GM23338 (cell line): ENCODE data around the gene TSBP1. TPM values are rescaled to one million over a fixed set of nuclear protein-coding genes. Genes with fewer than 3 reads are reported as not detected.

Experiments
- ATAC-seq: fragments of 200-7000 bp; cut with Tn5 transposase; 3 replicates; pipeline ENCODE4 v1.9.1; 2020
- DNase-seq: peaks from one replicate; pipeline ENCODE4 v3.0.0-alpha.2; 2015; ENCODE audit warnings: low spot score
- H2AFZ ChIP-seq: fragments of 200-600 bp; sonication (generic); 2 replicates; pipeline ENCODE4 v1.8.0; 2016; ENCODE audit warnings: antibody characterized with exemption, mild to moderate bottlenecking, moderate library complexity
- H3F3A ChIP-seq: fragments of 200-600 bp; sonication (generic); replicated peaks from 2 replicates; pipeline ENCODE4 v1.8.0; 2017; ENCODE audit warnings: antibody characterized with exemption, mixed run types, low read depth
- H3K27ac ChIP-seq: fragments of 200-600 bp; sonication (generic); 2 replicates; pipeline ENCODE4 v1.6.1; 2016; ENCODE audit warnings: low read depth
- H3K27me3 ChIP-seq: fragments of 200-600 bp; sonication (generic); 2 replicates; pipeline ENCODE4 v1.8.0; 2016; ENCODE audit warnings: mild to moderate bottlenecking, mixed run types, moderate library complexity; ENCODE audit not compliant: insufficient read depth
- H3K36me3 ChIP-seq: fragments of 200-600 bp; sonication (generic); 2 replicates; pipeline ENCODE4 v1.8.0; 2016; ENCODE audit warnings: mild to moderate bottlenecking; ENCODE audit not compliant: insufficient read depth
- H3K4me1 ChIP-seq: fragments of 200-600 bp; sonication (generic); 2 replicates; pipeline ENCODE4 v1.8.0; 2016; ENCODE audit warnings: mild to moderate bottlenecking, moderate library complexity; ENCODE audit not compliant: insufficient read depth
- H3K4me2 ChIP-seq: fragments of 200-600 bp; sonication (generic); 2 replicates; pipeline ENCODE4 v1.7.1; 2017; ENCODE audit warnings: mixed run types
- H3K4me3 ChIP-seq: fragments of 200-600 bp; sonication (generic); 2 replicates; pipeline ENCODE4 v1.6.1; 2016; ENCODE audit warnings: mixed run types
- H3K79me2 ChIP-seq: fragments of 200-600 bp; sonication (generic); replicated peaks from 2 replicates; pipeline ENCODE4 v1.8.0; 2017; ENCODE audit warnings: mild to moderate bottlenecking; ENCODE audit not compliant: insufficient read depth
- H3K9me2 ChIP-seq: fragments of 200-600 bp; sonication (generic); 2 replicates; pipeline ENCODE4 v1.8.0; 2017; ENCODE audit not compliant: insufficient read depth
- H4K20me1 ChIP-seq: fragments of 200-600 bp; sonication (generic); replicated peaks from 2 replicates; pipeline ENCODE4 v1.8.0; 2017; ENCODE audit warnings: mild to moderate bottlenecking; ENCODE audit not compliant: insufficient read depth
- H3K27ac Mint-ChIP-seq: 2 replicates; pipeline ENCODE4 v1.8.0; 2020; ENCODE audit warnings: inconsistent platforms, mild to moderate bottlenecking, moderate library complexity, mixed read lengths
- H3K27me3 Mint-ChIP-seq: 3 replicates; pipeline ENCODE4 v1.8.0; 2022; ENCODE audit warnings: low read depth, mild to moderate bottlenecking, moderate library complexity, mixed read lengths, inconsistent platforms; ENCODE audit not compliant: insufficient read depth, poor library complexity
- H3K36me3 Mint-ChIP-seq: 3 replicates; pipeline ENCODE4 v1.8.0; 2021; ENCODE audit warnings: low read depth, mild to moderate bottlenecking, inconsistent platforms, moderate library complexity, mixed read lengths
- H3K4me1 Mint-ChIP-seq: 3 replicates; pipeline ENCODE4 v1.8.0; 2020; ENCODE audit warnings: mild to moderate bottlenecking, inconsistent platforms, mixed read lengths
- H3K4me3 Mint-ChIP-seq: 3 replicates; pipeline ENCODE4 v1.8.0; 2021; ENCODE audit warnings: moderate library complexity, mild to moderate bottlenecking, inconsistent platforms, mixed read lengths
- H3K9me3 Mint-ChIP-seq: 3 replicates; pipeline ENCODE4 v1.8.0; 2020; ENCODE audit warnings: moderate library complexity, mild to moderate bottlenecking, inconsistent platforms, mixed read lengths
- CREB1 ChIP-seq: fragments of 250-450 bp; sonication (Bioruptor Pico); IDR thresholded peaks from 2 replicates; pipeline ENCODE4 v1.5.0; 2020; ENCODE audit warnings: low read depth, mild to moderate bottlenecking, moderate library complexity
- EZH2 ChIP-seq: fragments of 200-600 bp; sonication (generic); IDR thresholded peaks from one replicate; pipeline ENCODE4 v1.8.0; 2017; ENCODE audit warnings: antibody characterized with exemption, mild to moderate bottlenecking, low read depth; ENCODE audit not compliant: unreplicated experiment
- EZH2phosphoT487 ChIP-seq: fragments of 200-600 bp; sonication (generic); IDR thresholded peaks from one replicate; pipeline ENCODE4 v1.8.1; 2018; ENCODE audit warnings: antibody characterized with exemption; ENCODE audit not compliant: unreplicated experiment
- JUNB ChIP-seq: IDR thresholded peaks from one replicate; pipeline ENCODE4 v1.6.1; 2016; ENCODE audit warnings: antibody characterized with exemption; ENCODE audit not compliant: unreplicated experiment
- NANOG ChIP-seq: IDR thresholded peaks from 2 replicates; pipeline ENCODE4 v1.6.1; 2016; ENCODE audit warnings: antibody characterized with exemption, borderline replicate concordance
- POLR2AphosphoS5 ChIP-seq: IDR thresholded peaks from 2 replicates; pipeline ENCODE4 v1.6.1; 2016; ENCODE audit warnings: antibody characterized with exemption, low read depth
- STAT1 ChIP-seq: IDR thresholded peaks from one replicate; pipeline ENCODE4 v1.6.1; 2016; ENCODE audit warnings: antibody characterized with exemption; ENCODE audit not compliant: unreplicated experiment
- ZNF114 ChIP-seq: fragments of 250-450 bp; sonication (Bioruptor Pico); IDR thresholded peaks from 2 replicates; pipeline ENCODE4 v1.5.0; 2020; ENCODE audit warnings: mild to moderate bottlenecking, moderate library complexity
- polyA plus RNA-seq: library from polyadenylated mRNA; unstranded; fragments of >200 nt; fragmentation: Nextera tagmentation; extraction: Ambion mirVana; gene quantifications from 2 replicates; pipeline ENCODE4 v1.2.1, GENCODE V29; 2016
- total RNA-seq: library from RNA; depleted of rRNA; stranded (reverse); fragments of >200 nt; shearing (Covaris generic); gene quantifications from 2 replicates; pipeline ENCODE4 v1.2.3, GENCODE V29; 2014
- TF ChIP-seq, protein P1 (sequence below): IDR thresholded peaks from one replicate; pipeline ENCODE4 v1.6.1; 2018; ENCODE audit warnings: antibody characterized with exemption; ENCODE audit not compliant: unreplicated experiment
- TF ChIP-seq, protein P2 (sequence below): IDR thresholded peaks from 2 replicates; pipeline ENCODE4 v1.6.1; 2016; ENCODE audit warnings: antibody characterized with exemption

Gene TSBP1
- total and polyA plus RNA-seq, 2 experiments from 2014 or later: 0.15 TPM; not detected in 1

DNA sequence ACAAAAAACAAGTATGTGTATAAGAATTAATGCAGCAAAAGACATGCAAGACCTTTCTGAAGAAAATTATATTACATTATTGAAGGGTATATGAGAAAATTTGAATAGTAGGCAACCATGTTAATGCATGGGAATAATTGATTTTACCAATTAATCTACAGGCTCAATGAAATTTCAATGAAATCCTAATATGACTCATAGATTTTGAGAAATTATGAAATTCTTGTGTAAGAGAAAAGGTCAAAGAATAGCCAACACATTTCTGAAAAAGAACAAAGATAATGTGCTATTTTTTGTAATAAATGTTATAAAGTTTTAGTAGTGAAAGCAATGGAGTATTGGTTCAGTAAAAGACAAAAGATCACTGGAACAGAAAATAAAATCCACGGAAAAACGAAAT is 18.4 kb downstream of the TSBP1 start (continued):
- TF ChIP-seq, protein P1, sequence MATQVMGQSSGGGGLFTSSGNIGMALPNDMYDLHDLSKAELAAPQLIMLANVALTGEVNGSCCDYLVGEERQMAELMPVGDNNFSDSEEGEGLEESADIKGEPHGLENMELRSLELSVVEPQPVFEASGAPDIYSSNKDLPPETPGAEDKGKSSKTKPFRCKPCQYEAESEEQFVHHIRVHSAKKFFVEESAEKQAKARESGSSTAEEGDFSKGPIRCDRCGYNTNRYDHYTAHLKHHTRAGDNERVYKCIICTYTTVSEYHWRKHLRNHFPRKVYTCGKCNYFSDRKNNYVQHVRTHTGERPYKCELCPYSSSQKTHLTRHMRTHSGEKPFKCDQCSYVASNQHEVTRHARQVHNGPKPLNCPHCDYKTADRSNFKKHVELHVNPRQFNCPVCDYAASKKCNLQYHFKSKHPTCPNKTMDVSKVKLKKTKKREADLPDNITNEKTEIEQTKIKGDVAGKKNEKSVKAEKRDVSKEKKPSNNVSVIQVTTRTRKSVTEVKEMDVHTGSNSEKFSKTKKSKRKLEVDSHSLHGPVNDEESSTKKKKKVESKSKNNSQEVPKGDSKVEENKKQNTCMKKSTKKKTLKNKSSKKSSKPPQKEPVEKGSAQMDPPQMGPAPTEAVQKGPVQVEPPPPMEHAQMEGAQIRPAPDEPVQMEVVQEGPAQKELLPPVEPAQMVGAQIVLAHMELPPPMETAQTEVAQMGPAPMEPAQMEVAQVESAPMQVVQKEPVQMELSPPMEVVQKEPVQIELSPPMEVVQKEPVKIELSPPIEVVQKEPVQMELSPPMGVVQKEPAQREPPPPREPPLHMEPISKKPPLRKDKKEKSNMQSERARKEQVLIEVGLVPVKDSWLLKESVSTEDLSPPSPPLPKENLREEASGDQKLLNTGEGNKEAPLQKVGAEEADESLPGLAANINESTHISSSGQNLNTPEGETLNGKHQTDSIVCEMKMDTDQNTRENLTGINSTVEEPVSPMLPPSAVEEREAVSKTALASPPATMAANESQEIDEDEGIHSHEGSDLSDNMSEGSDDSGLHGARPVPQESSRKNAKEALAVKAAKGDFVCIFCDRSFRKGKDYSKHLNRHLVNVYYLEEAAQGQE: no peak

DNA sequence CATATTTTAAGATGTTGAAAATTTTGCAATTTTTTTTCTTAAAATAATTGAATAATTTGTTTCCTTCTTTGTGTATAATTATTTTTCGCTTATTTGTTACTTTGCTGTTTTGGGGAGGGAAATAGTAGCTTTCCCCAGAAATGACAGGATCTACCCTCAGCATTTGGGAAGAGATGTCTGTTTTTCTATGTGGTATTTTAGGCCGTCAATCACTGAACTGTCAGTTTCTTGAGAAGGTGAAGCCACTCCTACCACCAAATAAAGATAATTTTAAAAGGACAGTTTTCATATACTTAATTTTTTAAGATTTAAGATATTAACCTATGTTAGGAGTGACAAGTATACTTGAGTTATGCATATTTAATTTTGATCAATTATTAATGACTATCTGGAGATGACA is 31.5 kb downstream of the TSBP1 start:
- DNase-seq (no peak), ATAC-seq (no peak)
- Histone ChIP-seq H3K27me3 (no peaks in the 10 kb centered on the region), H4K20me1 (no peaks in the 10 kb centered on the region), H3K4me1 (no peaks in the 10 kb centered on the region; the same call in 1 of the 2 replicates), H3K27ac (no peak overlapping the region), H3K4me2 (no peak overlapping the region), H3K4me3 (no peak overlapping the region), H3F3A (no peaks in the 10 kb centered on the region), H3K36me3 (no peaks in the 10 kb centered on the region), H3K9me2 (no peaks in the 10 kb centered on the region; the same call in 1 of the 2 replicates), H3K79me2 (no peaks in the 10 kb centered on the region), H2AFZ (no peak overlapping the region)
- no peak for TF ChIP-seq CREB1 (CRISPR knock-in tag)
- TF ChIP-seq, protein P1: no peak
- no peak for TF ChIP-seq JUNB
- no peak for TF ChIP-seq NANOG
- TF ChIP-seq STAT1: no peak
- no peak for TF ChIP-seq ZNF114 (CRISPR knock-in tag)
- TF ChIP-seq, protein P2, sequence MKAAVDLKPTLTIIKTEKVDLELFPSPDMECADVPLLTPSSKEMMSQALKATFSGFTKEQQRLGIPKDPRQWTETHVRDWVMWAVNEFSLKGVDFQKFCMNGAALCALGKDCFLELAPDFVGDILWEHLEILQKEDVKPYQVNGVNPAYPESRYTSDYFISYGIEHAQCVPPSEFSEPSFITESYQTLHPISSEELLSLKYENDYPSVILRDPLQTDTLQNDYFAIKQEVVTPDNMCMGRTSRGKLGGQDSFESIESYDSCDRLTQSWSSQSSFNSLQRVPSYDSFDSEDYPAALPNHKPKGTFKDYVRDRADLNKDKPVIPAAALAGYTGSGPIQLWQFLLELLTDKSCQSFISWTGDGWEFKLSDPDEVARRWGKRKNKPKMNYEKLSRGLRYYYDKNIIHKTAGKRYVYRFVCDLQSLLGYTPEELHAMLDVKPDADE: no peak
- no peak for TF ChIP-seq EZH2
- TF ChIP-seq POLR2AphosphoS5: no peak
- no peak for TF ChIP-seq EZH2phosphoT487
- Mint-ChIP-seq H3K4me3 (no peak overlapping the region), H3K36me3 (no peaks in the 10 kb centered on the region), H3K27ac (no peak overlapping the region), H3K4me1 (peaks cover 11% of the 10 kb centered on the region), H3K27me3 (no peaks in the 10 kb centered on the region), H3K9me3 (no peaks in the 10 kb centered on the region)
